AG10803 (cell line): ENCODE results near the gene ARFGAP1.

Experiments
- DNase-seq: peaks from one replicate; pipeline ENCODE4 v3.0.0; 2010; ENCODE audit warnings: low read depth
- H3K4me3 ChIP-seq: 2 replicates; pipeline ENCODE4 v1.5.1; 2011; ENCODE audit warnings: mild to moderate bottlenecking, low read length, control low read depth
- TF ChIP-seq, protein P1 (sequence below): conservative IDR thresholded peaks from 2 replicates; pipeline ENCODE4 v1.5.1; 2011; ENCODE audit warnings: mild to moderate bottlenecking, low read length, control low read depth, inconsistent platforms

The ARFGAP1 gene

DNA sequence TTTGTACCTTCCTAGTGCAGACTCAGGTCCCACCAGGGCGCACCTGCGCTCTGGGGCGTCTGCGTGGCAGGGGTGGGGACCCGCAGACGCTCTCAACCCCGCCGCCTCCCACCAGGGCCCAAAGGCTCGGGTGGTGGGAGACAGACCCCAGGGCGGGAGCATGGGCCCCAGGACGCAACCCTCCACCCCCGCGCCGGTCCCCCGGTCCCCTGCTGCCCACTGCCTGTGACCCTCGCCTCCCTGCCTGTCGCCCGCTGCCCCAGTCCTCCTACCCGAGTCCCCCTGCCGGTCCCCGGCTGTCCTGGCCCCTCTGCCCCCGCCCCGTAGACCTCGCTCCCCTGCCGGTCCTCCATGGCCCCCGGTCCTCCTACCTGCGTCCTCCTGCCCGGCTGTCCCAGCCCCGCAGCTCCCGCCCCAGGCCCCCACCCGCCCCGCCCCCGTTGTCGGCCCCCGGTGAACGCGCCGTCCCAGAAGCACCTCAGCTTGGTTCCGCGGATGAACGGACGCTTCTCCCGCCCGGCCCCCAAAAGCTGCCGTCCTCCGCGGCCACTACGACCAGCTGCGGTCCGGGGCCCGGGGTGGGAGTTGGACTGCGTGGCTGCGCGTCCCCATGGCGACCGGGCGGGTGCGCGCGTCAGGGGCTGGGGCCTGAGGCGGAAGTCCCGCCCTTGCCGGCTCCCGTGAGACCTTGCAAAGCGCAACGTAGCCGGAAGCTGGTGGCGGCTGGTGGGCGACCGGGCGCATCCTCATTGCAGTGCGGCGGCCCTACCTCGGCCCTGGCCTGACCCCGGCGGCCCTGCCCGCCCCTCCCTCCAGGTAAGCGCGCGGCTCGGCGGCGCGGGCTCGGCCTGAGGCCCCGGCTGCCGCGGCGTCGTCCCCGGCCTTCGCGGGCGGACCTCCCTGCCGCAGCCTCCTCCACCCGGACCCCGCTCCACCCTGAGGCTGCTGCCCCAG, at the start of gene ARFGAP1:
TSS of gene ARFGAP1 (plus strand) at position 709 of the 954 bp plus-strand sequence. CDS start 2,768 bp downstream, outside the sequence.
- DNase-seq, result peak; percentile 88
- TF ChIP-seq, protein P1, sequence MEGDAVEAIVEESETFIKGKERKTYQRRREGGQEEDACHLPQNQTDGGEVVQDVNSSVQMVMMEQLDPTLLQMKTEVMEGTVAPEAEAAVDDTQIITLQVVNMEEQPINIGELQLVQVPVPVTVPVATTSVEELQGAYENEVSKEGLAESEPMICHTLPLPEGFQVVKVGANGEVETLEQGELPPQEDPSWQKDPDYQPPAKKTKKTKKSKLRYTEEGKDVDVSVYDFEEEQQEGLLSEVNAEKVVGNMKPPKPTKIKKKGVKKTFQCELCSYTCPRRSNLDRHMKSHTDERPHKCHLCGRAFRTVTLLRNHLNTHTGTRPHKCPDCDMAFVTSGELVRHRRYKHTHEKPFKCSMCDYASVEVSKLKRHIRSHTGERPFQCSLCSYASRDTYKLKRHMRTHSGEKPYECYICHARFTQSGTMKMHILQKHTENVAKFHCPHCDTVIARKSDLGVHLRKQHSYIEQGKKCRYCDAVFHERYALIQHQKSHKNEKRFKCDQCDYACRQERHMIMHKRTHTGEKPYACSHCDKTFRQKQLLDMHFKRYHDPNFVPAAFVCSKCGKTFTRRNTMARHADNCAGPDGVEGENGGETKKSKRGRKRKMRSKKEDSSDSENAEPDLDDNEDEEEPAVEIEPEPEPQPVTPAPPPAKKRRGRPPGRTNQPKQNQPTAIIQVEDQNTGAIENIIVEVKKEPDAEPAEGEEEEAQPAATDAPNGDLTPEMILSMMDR, result no peak
- H3K4me3 ChIP-seq, result peak within 1 kb of the TSS; percentile 90

DNA sequence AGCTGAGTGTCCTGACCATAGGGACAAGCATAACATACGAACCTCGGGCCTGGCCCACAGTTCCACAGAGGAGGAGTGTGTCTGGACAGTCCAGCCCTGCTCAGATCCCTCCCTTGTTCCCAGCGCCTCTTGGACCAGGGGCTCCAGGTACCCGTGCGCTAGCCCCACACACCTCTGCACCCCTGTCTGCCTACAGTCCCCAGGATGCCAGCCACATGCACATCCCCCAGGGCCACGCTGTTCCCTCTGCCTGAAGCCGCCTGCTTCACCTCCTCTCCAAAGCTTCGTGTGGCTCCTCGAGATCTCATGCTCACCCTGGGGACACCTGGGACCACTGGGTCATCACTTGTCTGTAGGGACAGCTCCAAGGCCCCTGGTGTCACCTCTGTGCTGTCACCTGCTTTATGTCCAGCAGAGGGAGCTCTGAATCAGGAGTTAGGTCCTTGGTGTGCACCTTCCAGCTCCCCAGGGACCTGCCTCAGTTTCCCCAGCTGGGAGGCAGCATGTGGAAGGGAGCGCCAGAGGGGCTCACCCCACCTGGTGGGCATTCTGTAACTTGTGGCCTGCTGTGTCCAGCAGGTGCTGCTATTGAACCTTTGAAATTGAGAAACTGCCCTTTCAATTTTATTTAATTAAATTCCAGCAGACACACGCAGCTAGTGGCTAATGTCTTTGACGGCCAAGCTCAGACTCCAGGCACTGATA, 49.3 kb upstream of the ARFGAP1 start:
- H3K4me3 ChIP-seq, result no peak overlapping the region
- TF ChIP-seq, protein P1, result peak; percentile 75
- peak; percentile 32 for DNase-seq

DNA sequence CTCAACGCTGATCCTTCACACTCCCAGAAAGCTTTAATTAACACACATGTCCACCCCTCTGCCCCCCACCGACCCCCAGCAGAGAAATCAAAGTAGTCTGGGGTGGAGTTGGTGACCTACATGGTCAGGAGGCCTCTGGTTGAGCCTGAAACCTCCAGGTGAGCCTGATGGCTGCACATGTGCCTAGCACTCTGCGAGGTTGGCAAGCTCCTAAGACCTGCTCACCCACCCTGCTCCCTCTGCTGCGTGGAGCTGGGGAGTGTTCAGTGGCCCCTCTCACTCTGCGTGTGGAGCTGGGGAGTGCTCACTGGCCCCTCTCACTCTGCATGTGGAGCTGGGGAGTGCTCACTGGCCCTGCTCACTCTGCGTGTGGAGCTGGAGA, 48.8 kb upstream of the ARFGAP1 start:
- no peak overlapping the region for H3K4me3 ChIP-seq
- TF ChIP-seq, protein P1, result no peak
- no peak for DNase-seq

DNA sequence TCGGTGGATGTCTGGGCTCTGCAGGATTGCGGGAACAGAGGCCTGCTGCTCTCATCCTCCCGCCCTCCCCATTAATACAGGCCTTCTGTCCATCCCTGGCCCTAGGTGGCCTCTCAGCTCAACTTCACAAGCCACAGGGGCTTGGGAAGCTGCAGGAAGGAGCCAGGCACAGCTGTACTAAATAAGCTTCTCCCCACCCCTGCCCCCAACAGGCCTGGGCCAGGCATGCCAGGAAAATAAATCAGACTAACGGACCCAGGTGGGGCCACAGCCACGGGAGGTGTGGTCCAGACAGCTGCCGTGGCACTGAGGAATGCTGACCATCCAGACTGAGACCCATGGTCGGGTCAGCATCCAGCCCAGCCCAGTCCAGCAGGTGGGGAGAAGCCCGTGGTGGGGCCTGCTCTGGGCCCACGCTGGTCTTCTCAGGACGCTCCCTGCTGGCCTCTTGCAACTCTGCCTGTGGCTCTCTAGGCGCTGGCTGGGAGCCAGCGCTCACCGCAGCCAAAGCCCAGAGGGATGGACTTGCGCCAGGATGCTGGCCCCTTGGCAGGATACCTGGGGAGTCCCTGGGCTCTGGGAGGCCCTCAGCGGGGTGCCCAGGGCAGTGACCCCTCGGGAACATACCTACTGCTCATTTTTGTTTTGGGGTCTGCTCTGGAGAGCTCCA, 48.1 kb upstream of the ARFGAP1 start:
- TF ChIP-seq, protein P1, result peak; percentile 17; the same call in 1 of the 2 replicates
- peak; percentile 28 for DNase-seq
- H3K4me3 ChIP-seq, result no peak overlapping the region

DNA sequence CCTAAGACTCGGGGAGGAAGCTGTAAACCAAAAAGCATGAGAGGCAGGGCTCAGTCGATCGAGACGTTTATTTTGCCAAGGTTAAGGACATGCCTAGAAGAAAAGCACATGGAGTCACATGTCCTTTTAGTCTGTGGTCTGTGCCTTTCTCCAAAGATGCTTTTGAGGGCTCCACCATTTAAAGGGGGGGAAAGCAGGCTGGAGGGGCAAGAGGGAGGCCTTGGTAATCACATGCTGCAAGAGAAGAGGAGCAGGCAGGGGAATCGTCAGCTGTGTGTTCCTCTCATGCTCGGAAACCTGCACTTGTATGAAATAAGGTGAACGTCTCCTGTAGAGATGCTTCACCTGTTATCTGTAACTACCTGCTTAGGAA, 47.5 kb upstream of the ARFGAP1 start:
- no peak overlapping the region for H3K4me3 ChIP-seq
- TF ChIP-seq, protein P1, result no peak
- no peak for DNase-seq

DNA sequence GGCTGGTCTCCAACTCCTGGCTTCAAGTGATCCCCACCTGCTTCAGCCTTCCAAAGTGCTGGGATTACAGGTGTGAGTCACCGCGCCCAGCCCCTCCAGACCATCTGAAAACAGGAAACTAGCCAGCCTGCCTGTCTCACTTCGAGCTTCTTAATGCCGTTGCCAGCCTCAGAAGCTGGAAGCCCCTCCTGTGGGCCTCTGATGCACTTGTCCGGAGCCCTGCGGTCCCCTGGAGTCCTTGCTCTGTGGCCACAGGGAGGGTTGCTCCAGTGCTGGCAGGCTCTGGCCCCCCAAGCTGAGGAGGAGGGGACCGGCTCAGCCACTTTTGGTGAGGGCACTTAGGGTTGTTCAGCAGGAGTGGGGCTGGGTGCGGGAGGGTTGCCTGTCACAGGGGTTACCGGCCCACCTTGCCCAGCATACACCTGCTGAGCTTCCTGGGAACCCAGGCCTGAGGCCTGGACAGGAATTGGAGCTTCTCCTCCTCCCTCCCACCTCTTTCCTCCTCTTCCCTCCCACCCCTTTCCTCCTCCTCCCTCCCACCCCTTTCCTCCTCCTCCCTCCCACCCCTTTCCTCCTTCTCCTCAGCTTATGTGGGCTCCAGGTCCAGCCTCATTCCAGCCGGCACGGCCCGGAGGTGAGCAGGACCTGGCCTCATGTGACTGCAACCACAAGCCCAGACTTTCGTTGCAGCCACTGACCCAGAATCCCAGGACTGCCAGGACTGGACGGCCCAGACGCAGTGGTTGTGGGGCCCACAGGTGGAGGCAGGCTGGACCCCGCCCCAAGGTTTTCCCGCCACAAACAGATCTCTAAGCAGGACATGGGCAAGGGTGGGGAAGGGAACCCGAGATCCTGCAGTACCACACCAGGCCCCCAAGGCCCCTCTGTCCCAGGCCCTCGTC, 46.3 kb upstream of the ARFGAP1 start:
- DNase-seq, result no peak
- TF ChIP-seq, protein P1, result no peak
- no peak overlapping the region for H3K4me3 ChIP-seq
